Stimulated activated CD4-positive, alpha-beta T cell treated with anti-CD3 and anti-CD28 coated beads, Interleukin-15, amount 100 ng/mL, for 1 hour (primary cell): ENCODE measurements around the gene HOMER3.
"Not testable (repeated sequence)": the region's sequence is repeated elsewhere in the genome, so short reads cannot be mapped to it uniquely, and the experiment has no call there.

Experiments used
- DNase-seq, 2 donors: peaks; one replicate each; pipeline ENCODE4 v3.0.0-alpha.2; 2020; ENCODE audit warnings: low read depth in 1 of 2, low spot score in 1 of 2

The HOMER3 gene

DNA sequence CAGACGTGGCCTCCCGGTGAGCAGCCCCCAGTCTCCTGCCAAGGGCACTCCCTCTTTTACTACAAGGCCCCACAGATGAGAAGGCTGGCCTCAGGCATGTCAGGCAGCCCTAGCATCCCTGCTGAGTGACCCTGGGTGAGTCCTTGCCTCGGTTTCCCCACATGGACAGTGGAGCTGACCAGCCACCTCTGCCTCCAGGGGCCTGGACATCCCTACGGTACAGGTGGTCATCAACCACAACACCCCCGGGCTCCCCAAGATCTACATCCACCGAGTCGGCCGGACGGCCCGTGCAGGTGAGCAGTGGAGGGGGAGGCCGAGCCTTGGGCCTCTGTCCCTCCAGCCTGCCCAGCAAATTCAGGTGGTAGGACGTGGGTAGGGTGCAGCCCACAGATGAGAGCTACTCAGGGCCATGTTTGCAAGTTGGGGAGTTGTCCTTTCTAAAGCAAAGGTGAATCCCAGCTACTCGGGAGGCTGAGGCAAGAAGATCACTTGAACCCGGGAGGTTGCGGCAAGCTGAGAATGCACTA lies 16.3 kb downstream of the HOMER3 start:
- DNase-seq: no peak

DNA sequence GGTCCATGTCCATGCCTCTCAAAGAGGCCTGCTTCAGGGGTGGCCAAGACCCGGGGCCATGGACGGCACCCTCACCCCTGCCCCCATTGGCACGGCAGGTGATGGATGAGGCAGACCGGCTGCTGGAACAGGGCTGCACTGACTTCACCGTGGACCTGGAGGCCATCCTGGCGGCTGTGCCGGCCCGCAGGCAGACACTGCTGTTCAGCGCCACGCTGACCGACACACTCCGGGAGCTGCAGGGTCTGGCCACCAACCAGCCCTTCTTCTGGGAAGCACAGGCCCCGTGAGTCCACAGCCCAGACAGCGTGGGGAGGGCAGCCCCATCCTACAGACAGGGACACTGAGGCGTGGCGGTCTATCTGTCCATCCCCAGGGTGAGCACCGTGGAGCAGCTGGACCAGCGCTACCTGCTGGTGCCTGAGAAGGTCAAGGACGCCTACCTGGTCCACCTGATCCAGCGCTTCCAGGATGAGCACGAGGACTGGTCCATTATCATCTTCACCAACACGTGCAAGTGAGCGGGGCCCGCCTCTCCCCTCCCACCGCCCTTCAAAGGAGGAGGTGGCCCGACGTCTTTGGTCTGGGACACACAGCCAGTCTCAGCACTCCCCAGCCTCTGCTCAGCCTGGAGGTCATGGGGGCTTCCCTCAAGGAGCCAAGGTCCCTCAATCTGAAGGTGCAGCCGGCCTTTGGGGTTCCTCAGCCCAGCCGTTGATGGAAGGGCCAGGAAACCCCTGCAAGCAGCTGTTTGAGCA lies 18.6 kb downstream of the HOMER3 start:
- DNase-seq: no peak

DNA sequence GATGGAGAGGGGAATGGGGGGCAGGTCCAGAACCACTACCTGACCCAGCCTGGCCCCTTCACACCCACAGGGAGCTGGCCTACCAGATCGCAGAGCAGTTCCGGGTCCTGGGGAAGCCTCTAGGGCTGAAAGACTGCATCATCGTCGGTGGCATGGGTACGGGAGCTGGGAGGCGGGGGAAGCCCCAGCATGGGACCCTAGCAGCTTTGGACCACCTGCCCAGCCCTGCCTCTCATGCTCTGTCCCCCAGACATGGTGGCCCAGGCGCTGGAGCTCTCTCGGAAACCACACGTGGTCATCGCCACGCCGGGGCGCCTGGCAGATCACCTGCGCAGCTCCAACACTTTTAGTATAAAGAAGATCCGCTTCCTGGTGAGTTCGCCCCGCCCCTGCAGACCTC lies 19.4 kb downstream of the HOMER3 start:
- DNase-seq: no peak

DNA sequence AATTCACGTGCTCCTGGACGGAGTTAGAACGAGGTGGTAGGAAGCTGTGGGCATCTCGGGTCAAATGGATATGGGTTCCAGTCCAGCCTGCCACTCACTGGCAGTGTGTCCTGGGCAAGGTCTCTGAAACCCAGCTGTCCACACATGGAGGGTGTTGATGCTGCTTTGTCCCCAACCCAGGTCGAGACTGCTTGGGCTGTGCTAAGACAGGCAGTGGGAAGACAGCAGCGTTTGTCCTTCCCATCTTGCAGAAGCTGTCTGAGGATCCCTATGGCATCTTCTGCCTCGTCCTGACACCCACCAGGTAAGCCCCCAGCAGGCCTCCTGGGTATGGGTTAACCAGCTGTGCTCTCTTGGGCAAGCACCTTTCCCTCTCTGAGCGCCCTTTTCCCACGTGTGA lies 20.6 kb downstream of the HOMER3 start:
- DNase-seq: no peak

DNA sequence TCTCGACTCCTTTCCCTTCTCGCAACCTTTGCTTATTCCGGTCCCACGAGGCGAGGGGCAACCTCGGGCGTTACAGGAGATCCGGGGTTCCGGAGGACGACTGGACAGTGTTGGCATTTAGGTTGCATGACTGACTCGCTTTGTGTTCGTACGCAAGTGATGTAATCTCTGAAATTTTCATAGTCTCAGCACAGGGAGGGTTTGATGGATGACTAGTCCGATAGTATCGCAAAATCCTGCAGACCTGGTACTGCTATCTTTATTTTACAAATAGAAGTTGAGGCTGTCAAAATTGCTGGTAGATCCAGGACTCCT lies 21.2 kb downstream of the HOMER3 start:
- no peak for DNase-seq

DNA sequence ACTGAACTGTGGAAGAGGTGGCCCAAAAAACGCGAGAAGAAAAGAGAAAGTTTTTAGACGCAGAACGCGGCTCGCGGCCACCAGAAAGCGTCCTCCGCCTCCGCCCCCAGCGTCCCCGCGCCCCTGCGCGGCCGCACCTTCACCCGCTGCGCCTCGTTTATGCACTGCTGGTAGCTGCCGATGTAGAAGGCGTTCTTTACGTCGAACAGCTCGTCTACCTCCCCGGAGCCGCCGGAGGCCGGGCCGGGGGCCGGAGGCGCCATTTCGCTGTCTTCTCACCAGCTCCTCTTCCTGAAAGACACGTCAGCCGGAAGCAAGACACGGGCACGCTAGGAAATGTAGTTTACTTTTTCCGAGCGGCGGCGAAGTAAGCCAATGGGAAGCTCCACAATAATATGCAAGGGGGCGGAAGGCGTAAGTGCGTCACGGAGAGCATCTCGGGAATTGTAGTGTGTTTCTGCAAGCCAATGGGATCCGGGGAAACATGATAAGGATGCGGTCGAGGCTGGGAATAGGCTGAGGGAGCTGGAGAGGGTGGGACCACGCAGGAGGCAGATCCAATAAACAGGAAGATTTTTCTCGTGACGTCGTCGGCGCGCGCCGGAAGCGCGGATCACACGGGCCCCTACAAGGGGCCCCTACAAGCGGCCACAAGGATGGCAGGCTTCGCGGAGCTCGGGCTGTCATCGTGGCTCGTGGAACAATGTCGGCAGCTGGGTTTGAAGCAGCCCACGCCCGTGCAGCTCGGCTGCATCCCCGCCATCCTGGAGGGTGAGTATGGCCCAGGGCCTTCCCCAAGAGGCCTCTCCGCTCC lies 21.7 kb downstream of the HOMER3 start, which contains the start of the genes COPE and DDX49:
Gene COPE, minus strand, starts transcription at position 302 of the 814 bp plus-strand sequence. Its CDS starts 39 bp downstream, at position 263.
Gene DDX49, plus strand, starts transcription at position 630 of the 814 bp plus-strand sequence. Its CDS starts 27 bp downstream, at position 657.
- peak; percentile 90 to 94 for DNase-seq

DNA sequence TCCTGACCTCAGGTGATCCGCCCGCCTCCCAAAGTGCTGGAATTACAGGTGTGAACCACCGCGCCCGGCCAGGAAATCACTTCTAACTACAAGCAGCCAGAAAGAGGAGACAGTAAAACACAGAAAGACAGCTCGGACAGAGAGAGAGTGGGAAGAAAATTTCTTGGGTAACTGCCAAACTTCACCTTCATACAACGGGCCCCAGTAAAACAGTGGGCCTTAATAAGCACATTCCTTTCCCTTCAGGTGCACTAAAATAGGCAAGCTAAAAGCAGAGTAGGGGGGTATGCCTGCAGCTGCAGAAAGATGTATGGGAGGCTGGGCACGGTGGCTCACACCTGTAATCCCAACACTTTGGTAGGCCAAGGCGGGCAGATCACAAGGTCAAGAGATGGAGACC lies 23.4 kb downstream of the HOMER3 start:
- not testable (repeated sequence) for DNase-seq

DNA sequence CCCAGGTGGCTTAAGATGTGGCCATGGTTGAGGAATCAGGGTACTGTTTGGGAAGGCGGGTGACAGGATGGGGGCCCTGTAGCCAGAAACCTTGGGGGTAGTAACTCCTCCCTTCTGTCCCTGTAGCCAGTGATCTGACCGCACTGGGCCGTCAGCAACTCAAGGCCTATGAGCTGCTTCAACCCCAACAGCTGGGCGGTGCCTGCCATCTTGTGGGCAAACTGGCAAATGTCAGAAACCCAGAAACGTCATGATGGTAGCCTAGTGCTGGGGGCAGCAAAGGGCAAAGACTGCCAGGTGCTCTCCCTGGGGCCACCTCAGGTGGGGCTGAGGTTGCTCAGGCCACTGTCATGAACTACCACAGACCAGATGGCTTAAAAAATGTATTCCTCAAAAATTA lies 25.4 kb downstream of the HOMER3 start:
- DNase-seq: no peak

DNA sequence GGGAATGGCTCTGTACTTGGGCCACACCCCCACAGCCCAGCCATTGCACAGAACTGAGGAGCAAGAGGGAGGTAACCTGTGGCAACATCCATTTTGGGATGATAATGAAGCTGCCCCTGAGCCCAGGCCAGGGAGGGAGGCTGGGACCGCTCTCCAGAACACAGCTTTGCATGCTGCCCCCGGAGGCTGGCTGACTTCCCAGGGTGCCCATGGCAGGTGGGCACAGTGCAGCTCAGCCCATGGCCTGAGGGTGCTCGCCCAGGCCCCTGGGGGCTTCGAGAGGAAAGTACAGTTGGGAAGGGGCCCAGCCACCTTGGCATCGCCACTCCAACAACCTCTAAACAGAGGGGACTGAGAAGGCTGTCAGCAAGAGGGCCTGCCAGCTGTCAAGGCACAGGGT lies 27.6 kb downstream of the HOMER3 start:
- DNase-seq: no peak

DNA sequence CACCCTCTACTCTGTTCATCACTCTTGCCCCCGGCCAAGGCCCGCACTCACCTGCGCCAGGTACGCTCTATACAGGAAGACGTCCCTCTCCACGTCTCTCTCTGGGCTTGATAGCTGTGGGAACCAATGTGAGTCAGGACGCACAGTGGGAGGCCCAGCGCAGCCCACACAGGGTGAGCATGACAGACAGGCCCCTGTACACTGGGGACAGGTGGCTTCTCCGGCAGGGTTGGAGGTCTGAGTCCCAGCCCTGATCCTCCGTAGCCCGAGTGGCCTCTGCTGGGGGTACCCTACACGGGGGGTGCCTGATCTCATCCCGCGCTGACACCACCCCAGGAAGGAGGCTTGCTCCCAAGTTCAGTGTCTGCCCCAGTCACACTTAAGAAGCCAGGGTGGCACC lies 28.1 kb downstream of the HOMER3 start:
- no peak for DNase-seq

DNA sequence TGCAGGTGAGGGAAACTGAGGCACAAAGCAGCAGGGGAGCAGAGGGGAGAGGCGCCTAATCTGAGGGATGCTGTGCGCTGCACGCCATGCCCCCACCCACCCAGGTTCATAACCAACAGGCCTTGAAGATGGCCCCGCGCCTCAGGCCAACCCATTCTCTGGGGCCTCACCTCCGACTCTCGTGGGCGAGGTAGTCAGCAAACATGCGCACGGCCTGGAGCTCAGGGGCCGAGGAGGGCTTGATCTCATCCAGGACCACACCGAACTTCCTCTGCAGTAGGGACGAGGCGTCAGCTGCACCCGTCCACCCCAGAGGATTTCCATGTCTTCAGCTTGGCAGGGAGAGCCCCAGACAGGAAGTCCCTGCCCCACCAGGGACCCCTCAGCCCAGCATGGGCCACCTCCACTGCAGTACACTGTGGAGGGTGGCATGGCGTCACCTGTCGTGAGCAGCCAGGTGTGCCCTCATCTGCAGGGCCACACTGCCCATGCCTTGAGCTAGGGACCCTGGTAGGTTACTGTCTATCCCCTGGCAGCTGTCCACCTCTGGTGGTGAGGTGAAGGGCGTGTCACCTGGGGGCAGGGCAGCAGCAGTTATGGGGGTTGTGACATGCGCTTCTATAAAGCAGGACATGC lies 30.1 kb downstream of the HOMER3 start:
- DNase-seq: no peak

DNA sequence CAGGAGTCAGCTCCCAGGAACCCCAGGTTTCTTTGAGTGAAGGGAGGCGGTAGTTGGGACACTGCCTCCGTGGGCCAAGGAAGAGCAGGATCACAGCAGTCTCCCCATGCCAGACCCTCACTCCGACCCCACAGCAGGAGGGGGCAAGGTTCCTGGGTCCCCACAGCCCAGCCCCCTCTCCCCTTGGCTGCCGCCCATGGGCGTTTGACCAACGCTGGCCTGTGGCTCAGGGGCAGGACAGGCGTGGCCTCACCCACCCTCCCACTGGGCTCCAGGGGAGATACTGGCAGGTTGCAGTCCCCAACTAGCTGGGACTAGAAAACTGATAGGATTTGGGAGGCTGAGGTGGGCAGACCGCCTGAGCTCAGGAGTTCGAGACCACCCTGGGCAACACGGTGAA lies 31.0 kb downstream of the HOMER3 start:
- no peak for DNase-seq

DNA sequence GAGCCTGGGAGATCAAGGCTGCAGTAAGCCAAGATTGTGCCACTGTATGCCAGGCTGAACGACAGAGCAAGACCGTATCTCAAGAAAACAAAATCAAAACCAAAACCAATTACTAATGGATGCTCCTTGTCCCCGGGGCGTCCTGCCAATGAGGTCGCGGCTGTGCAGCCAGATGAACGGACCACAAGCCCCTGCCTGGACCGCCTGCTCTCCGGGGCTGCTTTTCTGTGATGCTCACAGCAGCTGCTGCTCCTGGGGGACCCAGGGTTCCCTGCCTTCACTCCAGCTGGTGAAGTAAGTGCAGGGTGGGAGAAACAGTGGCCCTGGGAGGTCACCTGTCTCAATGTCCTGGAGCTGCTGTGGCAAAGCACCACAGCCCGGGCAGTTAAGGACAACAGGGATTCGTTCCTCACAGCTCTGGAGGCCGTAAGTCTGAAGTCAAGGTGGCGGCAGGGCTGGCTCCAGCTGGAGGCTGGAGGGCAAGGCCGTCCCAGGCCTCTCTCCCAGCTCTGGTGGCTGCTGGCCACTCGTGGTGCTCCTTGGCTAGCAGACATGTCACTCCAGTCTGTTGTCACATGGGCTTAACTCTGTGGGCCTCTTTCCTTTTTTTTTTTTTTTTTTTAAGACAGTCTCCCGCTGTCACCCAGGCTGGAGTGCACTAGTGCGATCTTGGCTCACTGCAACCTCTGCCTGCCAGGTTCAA lies 31.9 kb downstream of the HOMER3 start:
- no peak for DNase-seq

DNA sequence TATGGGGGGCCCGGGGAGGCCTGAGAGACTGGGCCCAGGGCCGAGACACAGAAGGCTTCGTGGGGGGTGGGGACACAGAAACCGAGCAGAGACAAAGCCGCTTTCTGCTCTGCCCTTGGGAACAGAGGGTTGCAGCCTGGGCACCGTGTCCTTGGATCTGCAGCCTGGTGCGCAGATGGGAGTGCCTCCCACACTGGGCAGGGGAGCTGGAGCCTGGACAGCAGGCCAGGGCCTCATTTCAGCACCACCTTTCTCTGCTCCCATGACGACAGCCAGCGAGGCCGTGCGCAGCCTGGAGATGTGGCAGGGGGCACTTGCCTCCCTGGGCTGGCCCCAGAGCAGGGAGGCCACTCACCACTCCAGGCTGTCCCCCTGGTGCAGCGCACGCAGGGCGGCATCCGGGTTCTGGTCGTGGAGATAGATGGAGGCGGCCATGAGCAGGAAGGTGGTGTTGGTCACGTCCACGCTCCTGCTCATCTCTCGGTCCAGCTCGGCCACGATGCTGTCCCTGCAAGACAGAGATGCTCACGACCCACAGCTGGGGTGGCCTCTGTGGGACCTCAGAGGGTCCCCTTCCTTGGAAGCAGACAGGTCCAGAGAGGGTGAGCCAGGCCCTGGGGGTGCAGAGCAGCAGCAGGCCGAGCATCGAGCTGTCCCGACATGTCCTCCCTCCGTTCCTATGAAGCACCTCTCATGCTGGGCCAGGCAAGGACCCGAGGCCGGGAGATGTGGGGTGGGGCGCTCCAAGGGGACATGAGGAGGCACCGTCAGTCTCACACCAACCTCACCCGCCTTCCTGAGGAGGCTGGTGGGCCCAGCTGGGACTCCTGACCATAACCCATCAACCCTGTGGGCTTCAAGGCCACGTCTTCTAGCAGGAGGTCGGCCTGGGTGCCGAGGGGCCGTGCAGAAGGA lies 34.2 kb downstream of the HOMER3 start:
- no peak for DNase-seq

DNA sequence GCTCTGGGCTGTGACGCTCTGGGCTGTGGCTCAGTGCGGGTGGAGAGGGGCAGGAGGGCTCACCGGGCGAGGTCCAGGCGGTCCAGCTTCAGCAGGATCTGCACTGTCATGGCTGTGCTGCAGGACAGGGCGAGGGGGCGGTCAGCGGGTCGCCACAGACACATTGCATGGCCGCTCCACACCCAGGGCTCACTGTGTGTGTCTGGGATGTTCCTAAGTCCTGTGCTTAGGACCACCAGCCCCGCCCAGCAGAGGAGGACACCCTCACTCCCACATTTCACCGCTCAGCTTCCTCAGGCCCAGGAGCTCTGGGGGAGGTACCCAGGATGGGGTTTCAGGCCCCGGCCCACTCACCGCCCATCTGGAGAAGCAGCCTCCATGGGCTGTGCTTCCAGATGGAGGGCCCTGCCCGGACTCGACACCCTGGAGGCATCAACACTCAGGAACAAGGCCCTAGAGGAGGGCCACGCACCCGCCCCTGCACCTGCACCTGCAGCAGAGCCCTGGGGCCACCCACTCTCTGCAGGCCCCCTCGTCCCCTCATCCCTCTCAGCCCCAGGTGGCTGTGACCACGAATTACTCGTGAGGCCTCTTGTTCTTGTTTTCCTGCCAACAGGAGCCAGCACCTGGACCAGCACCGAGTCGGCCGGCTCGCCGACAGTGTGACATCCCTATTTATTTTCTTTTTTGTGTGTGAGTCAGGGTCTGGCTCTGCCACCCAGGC lies 35.3 kb downstream of the HOMER3 start:
- no peak for DNase-seq

DNA sequence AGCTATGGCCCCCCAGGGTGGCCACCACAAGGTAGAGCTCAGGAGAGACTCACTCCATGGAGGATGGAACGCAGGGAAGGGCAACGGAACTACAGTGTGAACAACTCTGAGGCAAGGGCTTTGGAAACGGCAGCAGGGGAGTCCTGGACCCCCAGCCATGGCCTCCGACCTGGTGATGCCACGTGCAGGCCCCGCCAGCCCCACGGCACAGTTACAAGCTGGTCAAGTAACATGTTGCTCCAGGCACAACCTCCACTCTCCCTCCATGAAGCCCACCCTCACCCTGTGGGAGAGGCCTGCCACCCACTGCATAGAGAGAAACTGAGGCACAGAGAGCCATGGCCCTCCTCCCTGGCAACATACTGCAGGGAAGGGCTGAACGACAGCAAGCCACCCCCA lies 36.0 kb downstream of the HOMER3 start:
- DNase-seq: no peak

DNA sequence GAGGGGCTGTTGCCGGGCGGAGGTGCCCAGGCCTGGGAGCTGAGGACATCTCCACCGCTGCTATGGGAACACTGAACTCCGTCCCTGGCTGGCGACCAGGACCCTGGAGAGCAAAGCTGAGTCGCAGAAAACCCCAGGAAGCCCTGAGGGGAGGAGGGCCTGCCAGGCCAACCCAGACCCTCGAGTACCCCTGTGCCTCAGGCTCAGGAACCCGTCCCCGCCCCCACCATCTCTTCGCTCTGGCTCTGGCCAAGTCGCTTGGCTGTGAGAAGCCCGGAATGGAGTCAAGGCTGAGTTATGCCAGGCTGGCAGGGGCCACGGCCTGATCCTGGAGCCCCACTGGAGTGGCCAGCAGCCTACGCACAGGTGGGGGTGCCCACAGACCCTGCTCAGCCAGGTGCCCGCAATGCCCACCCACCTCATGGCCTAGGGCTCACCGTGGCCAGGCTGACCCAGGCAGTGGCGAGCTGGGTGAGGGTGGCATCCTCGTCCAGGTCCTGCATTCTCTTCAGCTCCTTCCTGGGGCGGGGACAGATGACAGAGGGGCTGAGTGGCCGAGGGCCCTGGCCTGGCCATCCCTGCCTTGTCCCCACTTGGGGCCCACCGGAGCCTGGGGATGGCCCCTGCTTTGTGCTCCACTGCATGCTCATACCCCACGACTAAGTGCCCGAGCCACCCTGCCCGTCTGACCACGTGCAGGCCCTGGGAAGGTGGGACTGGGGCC lies 36.5 kb downstream of the HOMER3 start:
- DNase-seq: no peak

DNA sequence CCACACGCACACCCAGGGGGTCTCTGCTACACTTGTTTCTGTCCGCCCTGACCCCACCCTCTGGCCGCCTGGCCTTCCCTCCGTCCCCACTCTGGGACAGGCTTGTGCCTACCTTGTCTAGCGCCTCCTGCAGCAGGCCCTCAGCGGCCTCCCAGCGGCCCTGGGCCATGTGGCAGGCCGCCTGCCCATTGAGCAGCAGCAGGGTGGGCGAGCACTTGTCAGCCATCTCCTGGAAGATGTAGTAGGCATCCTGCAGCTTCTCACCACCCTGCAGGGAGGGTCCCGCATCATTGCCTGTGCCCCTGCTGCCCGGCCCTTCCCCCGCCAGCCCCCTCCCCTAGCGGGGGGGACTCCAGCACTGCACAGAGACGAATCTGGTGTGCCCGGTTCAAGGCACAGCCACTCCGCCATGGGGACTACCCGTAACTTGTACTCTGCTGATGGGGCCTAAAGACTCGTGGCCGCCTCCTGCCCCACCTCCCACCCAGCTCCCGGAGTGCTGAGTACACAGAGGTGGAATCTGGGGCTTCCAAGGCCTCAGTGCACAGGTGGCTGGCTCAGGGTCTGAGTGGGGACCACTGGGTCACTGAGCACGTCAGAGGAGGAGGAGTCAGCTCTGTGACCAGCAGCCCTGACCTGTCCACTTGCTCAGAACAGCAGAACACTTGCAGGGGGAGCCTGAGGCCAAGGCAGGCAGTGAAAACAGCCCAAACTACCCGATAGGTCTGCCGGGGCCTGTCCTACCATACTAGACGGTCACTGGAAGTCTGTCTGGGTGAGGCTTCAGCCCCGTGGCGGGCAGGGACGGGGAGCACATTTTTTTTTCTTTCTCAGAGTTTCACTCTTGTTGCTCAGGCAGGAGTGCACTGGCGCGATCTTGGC lies 37.6 kb downstream of the HOMER3 start:
- DNase-seq: no peak
